HG03571 (cell line): Measurements from ENCODE around the gene IGF1R.

ENCODE experiments used
- ATAC-seq: cut with Tn5 transposase; IDR thresholded peaks from one replicate; pipeline ENCODE4 v1.9.1; 2021; ENCODE audit not compliant: unreplicated experiment

The IGF1R gene

DNA sequence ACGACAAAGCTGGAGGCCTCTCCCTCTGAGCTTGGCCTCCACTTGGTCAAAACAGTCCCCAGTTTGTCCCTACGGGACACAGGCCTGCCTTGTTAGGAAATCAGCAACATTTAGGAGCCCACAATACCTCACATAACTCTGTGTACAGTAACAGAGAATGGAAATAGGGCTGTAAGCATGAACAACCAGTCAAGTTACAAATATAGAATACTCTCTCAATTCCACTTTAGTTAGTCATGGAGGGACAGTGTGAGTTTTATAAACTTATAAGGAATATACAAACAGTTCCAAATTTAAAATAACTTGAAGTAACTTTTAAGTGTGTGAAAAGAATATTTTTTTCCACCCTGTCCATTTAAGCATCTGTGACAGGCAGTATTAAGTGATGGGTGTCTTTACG is 229.8 kb downstream of the IGF1R start:
- ATAC-seq: no peak

DNA sequence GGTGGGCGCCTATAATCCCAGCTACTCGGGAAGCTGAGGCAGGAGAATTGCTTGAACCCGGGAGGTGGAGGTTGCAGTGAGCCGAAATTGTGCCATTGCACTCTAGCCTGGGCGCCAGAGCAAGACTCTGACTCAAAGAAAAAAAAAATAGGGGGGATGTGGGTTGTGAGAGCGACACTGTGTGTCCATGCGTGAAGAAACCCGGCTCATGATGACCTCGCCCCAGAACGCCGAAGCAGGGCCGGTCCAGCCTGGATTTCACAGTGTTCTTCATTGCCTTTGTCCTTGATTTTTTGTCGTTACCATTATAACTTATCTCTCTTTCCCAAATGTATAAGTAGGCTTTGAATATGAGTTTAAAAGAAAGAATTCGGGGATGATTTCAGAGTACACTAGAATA is 230.5 kb downstream of the IGF1R start:
- ATAC-seq: no peak

DNA sequence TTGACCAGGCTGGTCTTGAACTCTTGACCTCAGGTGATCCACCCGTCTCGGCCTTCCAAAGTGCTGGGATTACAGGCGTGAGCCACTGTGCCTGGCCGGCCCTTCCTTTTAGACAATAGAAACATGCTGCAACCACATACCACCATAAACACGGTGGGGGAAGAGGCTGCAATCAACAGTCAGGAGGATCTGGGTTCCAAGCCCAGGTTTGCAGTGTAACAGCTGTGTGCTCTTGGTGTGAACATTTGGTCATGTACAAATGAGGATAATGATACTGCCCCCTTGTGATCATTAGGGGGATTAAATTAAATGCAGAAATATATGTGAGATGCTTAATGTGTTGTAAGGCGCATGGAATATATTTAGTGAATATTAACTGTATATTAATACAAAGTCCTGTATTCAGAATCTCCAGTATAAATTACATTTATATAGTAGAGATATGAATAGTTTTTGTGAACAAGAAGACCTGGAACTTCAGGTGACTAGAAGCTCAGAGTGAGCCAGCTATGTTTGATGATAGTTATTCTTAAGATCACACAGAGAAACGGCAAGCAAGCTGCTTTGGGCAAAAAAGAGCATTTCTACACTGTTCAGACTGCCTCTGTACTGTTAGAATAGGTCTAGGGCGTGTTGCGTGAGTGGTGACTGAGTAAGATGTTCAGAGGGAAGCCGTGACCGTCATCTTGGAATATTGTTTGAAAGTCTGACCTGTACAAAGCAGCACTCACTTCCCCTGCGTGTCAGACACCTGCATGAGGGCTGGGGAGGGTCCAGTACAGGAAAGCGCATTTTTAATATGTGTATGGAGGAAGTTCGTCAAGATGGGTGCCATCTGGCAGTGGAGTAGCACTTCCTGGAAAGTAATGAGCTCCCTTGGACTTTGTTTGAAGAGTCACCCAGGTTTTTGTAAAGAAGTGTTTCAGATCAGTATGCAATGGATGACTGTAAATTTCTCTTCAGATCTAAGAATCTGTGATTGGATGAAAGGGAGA is 233.5 kb downstream of the IGF1R start:
- no peak for ATAC-seq

DNA sequence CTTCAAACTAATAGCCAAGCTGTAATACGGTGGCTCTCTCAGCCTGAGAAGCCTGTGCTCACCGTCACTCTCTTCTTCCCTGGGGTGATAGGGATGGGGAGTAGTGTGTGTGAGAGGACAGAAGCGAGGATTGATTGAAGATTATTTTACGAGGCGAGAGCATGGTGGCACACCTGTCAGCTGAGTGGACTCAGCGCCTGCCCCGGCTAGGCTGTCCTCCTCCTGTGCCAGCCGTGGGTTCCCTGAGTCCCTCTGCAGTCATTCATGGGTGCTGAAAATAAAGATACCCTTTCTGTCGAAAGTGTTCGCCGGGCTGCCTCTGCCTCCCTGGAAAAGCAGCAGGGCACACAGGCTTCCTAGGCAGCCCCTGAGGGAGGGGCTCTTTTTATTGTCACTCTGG is 235.1 kb downstream of the IGF1R start:
- no peak for ATAC-seq

DNA sequence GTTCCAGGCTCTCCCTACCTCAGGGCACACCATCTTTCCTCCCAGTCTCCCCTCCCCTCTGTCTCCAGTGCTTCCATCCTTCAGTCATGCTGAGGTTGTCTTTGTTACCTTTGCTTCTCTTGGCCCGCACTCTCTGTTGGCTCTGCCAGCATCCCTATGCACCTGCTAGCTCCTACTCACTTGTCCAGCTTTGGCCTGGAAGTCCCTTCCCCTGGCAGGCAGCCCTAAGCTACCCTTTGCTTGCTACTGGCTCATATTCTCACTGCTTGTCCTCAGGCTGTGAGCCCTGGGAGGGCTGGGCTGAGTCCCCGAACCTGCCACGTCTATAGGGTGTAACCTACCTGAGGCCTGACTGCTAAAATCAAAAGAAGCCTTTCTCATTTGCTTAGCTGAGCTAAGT is 236.6 kb downstream of the IGF1R start:
- ATAC-seq: no peak

DNA sequence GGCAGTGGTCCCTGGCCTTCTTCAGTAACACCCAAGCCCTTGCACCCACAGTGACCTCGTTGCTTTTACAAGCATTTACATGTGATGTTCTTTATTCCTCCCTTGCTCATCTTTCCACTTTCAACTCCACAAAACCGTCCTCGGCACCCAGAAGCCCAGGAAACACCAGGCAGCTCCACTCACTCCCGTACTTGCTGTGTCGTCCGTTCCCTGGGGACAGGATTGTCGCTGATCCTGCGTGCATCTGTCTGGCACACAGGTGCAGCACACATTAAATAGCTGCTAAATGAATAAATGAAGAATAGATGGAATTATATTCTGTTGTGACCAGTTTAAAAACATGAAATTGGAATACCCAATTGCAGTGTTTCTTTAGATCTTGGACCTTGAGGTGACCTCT is 239.6 kb downstream of the IGF1R start:
- ATAC-seq: no peak

DNA sequence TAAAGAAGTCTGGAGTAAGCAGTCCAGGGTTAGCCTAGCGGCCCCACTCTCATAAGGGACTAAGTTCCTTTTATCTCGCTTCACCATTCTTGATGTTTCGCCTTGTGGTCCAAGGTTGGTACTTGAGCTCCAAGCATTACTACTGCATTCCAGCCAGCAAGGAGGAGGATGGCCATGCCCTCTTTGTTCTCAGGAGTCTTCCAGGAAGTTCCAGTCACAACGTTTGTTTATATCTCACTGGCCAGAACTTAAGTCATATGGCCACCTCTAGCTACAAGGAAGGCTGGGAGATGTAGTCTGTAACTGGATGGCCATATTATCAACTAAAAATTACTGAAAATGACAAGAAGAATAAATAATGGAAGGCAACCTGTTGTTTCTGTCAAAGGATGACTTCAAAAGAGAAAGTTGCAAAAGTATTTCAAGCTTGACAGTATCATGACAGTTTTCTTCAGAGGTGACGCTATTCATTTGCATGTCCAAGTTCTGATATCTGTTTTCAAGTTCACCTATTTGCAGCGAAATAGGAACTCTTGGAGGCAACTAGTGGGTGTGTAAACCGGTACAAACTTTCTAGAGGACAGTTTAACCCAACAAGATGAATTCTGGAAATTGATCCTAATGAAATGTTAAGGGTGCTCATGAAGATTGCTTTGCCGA is 240.6 kb downstream of the IGF1R start:
- ATAC-seq: no peak

DNA sequence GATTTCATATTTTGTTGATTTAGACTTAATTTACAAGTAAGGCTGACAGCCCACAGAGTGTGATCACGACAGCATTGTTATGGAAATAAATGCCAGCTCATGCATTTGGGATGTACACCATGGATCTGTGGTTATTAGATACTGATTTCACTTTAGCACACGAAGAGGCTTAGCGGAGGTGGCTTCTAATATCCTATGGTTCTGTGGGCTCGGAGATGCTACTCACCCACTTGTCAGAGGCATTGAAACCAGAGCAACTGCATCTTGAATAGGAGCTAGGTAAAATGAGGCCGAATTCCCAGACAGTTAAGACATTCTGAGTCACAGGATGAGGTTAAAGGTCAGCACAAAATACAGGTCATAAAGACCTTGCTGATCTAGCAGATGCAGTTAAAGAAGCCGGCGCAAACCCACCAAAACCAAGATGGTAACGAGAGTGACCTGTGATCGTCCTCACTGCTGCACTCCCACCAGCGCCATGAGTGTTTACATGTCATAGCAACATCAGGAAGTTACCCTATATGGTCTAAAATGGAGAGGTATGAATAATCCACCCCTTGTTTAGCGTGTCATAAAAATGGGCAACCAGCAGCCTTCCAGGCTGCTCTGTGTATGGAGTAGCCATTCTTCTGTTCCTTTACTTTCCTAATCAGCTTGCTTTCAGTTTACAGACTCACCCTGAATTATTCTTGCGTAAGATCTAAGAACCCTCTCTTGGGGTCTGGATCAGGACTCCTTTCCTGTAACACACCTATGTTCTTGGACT is 241.8 kb downstream of the IGF1R start:
- no peak for ATAC-seq

DNA sequence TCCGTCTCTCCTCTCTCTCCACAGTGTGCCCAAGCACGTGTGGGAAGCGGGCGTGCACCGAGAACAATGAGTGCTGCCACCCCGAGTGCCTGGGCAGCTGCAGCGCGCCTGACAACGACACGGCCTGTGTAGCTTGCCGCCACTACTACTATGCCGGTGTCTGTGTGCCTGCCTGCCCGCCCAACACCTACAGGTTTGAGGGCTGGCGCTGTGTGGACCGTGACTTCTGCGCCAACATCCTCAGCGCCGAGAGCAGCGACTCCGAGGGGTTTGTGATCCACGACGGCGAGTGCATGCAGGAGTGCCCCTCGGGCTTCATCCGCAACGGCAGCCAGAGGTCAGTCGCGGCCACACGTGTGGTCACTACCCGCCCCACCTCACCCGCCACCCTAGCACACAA is 243.0 kb downstream of the IGF1R start:
- no peak for ATAC-seq

DNA sequence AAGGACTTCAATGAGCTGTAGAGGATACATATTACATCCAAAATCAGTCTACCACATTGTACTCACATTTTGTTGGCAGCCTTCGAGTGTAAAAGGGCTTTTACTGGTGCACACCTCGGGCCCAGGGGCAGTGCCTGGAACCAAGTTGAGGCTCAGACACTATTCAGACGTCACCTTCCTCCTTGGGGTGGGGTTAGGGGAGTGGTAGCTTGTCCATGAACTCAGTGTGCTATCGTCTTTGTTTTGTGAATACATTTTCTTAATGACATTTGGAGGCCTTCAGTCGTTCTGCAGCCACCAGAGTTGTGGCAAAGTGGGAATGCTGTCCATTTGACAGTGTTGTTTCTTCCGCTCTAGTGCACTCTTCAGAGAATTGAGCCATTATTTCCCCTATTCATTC is 245.1 kb downstream of the IGF1R start:
- no peak for ATAC-seq

DNA sequence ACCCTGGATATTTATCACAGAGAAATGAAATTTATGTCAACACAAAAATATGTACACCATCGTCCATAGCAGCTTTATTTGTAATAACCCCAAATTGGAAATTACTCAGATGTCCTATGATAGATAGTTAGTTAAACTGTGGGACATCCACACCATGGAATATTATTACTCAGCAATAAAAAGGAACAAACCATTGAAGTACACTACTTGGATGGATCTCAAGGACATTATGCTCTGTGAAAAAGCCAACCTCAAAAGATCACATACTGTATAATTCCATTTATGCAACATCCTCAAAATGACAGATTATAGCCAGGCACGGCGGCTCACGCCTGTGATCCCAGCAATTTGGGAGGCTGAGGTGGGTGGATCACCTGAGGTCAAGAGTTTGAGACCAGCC is 246.0 kb downstream of the IGF1R start:
- ATAC-seq: no peak

DNA sequence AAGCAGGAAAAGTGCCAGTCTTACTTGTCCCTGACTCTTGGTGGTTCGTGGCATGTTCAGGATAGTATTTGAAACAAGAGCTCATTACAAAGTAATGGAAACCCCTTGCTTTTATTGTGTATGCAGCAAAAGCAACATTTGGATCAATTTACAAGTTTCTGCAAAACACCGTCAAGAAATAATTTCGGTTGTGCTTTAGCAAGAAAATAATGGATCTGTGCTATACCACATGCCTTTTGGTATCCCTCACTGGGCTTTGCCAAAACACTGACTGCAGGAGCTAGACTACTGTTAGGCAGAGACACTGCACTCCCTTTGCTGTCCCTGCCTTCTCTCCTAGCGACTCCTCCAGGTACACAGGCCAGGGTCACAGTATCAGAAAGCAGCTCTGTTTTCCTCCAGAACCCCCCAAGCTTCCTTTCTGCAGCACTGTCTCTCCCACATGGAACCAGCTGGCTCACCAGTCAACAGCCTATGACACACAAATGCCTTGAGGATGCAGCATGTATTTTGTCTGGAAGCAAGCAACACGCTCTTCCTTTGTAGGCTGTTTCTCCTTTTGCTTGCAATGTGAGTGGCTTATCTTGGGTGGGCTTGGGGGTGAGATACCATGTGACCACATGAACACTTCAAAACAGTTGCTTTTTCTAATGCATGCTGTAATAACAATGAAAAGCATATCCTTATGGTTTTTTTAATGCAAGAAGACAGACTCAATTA is 247.8 kb downstream of the IGF1R start:
- ATAC-seq: no peak

DNA sequence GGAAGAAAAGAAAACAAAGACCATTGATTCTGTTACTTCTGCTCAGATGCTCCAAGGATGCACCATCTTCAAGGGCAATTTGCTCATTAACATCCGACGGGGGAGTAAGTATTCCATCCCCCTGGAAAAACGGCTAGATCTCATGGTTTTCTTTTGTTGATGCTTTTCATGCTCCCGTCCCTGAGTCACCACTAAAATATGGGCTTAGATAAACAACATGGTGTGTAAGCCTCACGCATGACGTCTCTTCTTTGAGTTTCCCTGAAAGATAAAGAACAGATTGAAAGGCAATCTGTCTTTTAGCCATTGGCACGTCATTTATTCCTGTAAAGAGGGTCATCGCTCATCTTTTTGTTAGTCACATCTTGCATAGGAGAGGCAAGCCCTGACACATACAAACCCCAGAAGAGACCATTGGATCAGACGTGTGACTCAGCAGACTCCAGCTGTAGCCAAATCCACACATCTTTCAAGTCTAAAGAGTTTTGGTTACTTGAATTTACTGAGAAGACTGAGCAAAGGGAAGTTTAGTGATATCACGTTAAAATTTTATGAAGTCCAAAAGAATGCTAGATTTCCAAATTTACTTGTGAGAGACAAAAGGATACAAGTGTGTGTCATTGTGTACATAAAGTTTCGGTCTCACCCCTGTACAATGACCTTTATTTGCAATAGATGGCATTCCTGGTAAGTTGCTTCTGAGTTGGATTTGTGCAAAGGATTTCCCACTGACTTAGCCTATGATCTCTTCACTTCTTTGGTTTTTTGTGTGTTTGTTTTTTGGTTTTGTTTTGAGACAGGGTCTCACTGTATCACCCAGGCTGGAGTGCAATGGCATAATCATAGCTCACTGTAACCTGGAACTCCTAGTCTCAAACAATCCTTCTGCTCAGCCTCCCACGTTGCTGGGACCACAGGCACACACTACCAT is 248.7 kb downstream of the IGF1R start:
- ATAC-seq: no peak

DNA sequence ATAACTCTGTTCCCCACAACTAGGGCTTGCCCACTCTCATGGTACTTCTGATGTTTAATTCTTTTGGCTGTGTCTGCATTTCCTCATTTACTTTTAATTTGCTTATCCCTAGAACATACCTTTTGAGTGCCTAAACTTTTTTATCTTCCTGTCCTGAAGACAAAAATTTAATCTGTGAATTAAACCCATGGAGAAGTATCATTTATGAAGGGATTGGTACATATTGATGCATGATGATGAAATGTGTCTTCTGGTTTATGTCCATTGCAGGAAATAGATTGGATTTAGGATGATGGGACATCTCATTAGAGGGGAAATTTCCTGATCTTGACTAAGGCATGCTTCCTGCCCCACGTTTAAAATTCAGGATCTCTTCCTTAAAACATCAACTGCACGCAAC is 249.8 kb downstream of the IGF1R start:
- no peak for ATAC-seq

DNA sequence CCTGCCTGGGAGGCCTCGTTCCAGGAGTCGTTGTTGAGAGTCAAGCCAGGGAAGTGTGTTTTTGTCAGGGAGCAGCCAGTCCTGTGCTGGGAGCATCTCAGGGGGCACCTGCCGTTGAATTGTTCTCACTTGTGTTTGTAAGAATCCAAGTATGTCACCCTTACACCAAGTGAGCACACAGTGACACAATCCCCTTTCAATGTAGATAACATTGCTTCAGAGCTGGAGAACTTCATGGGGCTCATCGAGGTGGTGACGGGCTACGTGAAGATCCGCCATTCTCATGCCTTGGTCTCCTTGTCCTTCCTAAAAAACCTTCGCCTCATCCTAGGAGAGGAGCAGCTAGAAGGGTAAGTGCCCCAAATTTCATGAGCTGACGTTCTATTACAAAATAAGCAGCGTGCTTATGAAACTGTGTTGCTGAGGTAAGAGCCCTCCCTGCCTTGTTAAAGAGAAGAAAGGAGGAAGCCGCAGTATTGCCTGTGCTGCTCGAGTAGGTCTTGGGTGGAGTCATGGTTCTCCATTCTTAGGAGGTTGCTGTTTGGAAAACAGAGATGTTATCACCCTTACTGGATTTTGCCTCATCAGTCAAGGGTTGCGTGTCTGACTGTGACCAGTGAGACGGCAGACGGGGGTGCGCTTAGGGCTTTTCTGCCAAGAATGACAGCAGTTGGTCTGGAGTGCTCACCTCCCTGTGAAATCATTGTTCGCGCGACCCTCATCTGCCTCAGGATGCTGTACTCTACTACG is 251.1 kb downstream of the IGF1R start:
- no peak for ATAC-seq

DNA sequence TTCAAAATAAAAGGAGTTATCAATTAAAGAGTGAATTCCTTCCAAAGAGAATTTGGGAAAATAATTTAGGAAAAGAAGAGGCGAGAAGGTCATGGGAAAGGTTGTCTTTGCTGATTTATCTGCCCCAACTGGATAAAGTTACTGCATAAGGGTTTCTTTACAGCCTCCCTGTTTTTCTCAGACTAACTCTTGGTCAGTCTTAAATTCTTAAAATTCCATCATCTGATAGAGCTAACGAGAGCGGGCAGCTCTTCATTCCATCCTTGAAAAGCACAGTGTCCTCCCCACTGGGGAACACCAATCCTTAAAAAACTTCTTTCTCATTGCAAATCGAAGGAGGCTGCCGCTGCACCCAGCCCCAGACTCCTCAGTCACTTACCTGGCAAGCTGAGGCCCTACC is 252.0 kb downstream of the IGF1R start:
- no peak for ATAC-seq

DNA sequence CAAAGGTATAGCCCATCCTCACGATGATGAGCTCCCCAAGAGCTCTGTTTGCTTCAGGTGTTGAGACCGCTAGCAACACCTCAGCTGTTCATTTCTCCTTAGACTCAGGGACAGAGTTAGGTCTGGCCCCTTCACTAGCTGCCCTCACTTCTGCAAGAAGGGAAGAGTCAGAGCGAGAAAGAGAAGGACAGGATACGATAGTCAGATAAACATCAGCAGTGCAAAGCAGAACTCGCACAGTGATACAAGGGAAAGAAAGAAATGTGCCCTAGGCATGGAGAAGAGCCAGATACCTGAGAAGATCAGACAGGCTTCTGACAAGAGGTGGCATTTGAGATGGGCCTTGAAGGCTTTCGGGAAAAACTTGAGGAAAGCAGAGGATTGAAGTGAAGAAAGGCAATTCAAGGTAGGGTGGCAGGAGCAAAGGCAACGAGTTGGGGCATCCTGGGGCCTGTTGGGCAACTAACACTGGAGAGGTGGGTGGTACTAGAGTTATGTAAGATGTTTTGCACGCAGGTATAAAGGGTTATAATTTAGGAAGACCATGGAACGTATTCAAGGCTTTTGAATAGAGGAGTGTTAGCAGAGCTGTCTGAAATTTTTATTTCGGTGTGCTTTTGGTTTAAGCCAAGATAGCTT is 253.2 kb downstream of the IGF1R start:
- ATAC-seq: no peak

DNA sequence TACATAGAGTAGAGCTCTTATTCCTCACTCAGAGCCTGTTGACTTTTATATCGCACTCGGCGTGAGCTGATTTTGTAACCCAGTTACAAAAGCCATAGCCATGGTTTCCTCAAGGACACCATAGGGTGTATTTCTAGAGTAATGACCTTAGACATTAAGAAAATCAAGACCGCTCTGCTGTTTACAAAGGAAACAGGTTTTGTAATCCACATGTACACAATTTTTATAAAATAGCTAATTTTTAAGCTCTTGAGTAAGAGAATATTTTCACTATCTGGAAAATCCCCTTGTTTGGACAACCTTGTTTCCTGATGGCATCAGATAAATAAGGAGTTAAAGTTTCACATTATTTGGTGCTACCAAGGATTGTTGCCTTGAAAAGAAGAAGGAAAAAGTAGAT is 254.6 kb downstream of the IGF1R start:
- ATAC-seq: no peak
